Astrocyte of the cerebellum (primary cell): Measurements from ENCODE around the gene MYOD1.

ENCODE experiments used
- DNase-seq: peaks from one replicate; pipeline ENCODE4 v3.0.0-alpha.2; 2011; ENCODE audit warnings: low read depth
- H3K4me3 ChIP-seq: 2 replicates; pipeline ENCODE4 v1.5.1; 2011; ENCODE audit warnings: mild to moderate bottlenecking, low read depth, low read length, moderate library complexity
- CTCF ChIP-seq: IDR thresholded peaks from 2 replicates; pipeline ENCODE4 v1.5.1; 2012; ENCODE audit warnings: low read length, low read depth, moderate library complexity, mild to moderate bottlenecking; ENCODE audit errors: missing control alignments
- in situ Hi-C: cut with HindIII; loops from 2 replicates; pipeline ENCODE4 v1.10.0; 2017; ENCODE audit warnings: low sequenced_read_pairs

MYOD1 gene

GRCh38 chr11:17721242-17721999 is 2.0 kb downstream of the MYOD1 start:
- TF ChIP-seq CTCF, result no peak
- DNase-seq, result no peak
- H3K4me3 ChIP-seq, result peak overlapping the region; percentile 43
- in situ Hi-C loops, result no loop called here

- DNase-seq, result no peak
- in situ Hi-C loops, result no loop called here
- TF ChIP-seq CTCF, result peak; percentile 82
- peak overlapping the region; percentile 43 for H3K4me3 ChIP-seq
Measured at GRCh38 chr11:17722000-17722643, 2.8 kb downstream of the MYOD1 start.

- TF ChIP-seq CTCF, result no peak
- no peak for DNase-seq
Measured at GRCh38 chr11:17724020-17724908, 4.9 kb downstream of the MYOD1 start.

DNA sequence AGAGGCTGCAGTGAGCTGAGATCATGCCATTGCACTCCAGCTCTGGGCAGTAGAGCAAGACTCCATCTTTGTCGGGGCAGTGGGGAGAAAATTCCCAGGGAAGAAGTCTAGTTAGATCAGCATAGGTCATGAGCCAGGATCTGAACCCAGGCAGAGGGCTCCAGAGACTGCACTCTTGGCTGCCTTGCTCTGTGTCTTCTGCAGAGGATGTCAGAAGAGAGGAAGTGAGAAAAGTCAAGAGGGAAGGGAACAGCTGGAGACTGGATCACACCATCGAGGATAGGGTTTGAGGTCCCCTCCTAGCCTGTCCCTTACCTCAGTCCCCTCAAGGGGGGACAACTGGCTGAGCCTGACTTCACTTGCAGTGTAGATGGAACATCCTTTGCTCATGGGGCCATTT is 5.8 kb downstream of the MYOD1 start:
- in situ Hi-C loops, result loop anchor here (5.0 kb wide), 1 partner anchor 257 kb away; no protein-coding TSS in a partner anchor
- DNase-seq, result no peak
- no peak for TF ChIP-seq CTCF
- no peak overlapping the region for H3K4me3 ChIP-seq

More at GRCh38 chr11:17724020-17724908, 4.9 kb downstream of the MYOD1 start:
- H3K4me3 ChIP-seq, result no peak overlapping the region
- in situ Hi-C loops, result no loop called here

- in situ Hi-C loops, result no loop called here
- no peak for DNase-seq
- no peak for TF ChIP-seq CTCF
Measured at GRCh38 chr11:17730137-17730536, 10.8 kb downstream of the MYOD1 start.

More at GRCh38 chr11:17730137-17730536, 10.8 kb downstream of the MYOD1 start:
- no peak overlapping the region for H3K4me3 ChIP-seq
